ENCODE data around the gene RPS21. TPM values are rescaled to one million over a fixed set of nuclear protein-coding genes. Genes with fewer than 3 reads are reported as not detected.
A peak's percentile ranks its signal among the peaks of the same experiment; 100 is the strongest.

Gene RPS21
- total and polyA plus RNA-seq, 8 donors: 239 to 7,615 (median 2,549) TPM

- peaks cover 0 to 4% (median 0%) of the 10 kb centered on the region in 4 donors for H3K36me3 ChIP-seq
- TF ChIP-seq POLR2A (IDR thresholded peaks at IDR 0.05): no peak
- TF ChIP-seq, protein P1, sequence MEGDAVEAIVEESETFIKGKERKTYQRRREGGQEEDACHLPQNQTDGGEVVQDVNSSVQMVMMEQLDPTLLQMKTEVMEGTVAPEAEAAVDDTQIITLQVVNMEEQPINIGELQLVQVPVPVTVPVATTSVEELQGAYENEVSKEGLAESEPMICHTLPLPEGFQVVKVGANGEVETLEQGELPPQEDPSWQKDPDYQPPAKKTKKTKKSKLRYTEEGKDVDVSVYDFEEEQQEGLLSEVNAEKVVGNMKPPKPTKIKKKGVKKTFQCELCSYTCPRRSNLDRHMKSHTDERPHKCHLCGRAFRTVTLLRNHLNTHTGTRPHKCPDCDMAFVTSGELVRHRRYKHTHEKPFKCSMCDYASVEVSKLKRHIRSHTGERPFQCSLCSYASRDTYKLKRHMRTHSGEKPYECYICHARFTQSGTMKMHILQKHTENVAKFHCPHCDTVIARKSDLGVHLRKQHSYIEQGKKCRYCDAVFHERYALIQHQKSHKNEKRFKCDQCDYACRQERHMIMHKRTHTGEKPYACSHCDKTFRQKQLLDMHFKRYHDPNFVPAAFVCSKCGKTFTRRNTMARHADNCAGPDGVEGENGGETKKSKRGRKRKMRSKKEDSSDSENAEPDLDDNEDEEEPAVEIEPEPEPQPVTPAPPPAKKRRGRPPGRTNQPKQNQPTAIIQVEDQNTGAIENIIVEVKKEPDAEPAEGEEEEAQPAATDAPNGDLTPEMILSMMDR (IDR thresholded peaks at IDR 0.05): no peak
- no peak for TF ChIP-seq POLR2AphosphoS5 (IDR thresholded peaks at IDR 0.05)
- TF ChIP-seq EP300 (IDR thresholded peaks at IDR 0.05): no peak
- DNase-seq: peak; percentile 53 to 62
- 29 to 60% (median 41%) methylated on average over 8 to 15 of the region's 15 CpGs for WGBS, 5 donors
- no peaks in the 10 kb centered on the region for H3K9me3 ChIP-seq
- no peaks in the 10 kb centered on the region for H3K27me3 ChIP-seq
- H3K4me1 ChIP-seq: peaks cover 45 to 68% (median 59%) of the 10 kb centered on the region in 4 donors
- intact Hi-C loops (cut with DNase I; ENCODE audit: low total_unique reads): no loop called here
- H3K4me3 ChIP-seq: no peak overlapping the region
- peak overlapping the region in 3 of 5 donors; percentile 38 to 81 (median 78) for H3K27ac ChIP-seq
Measured at GRCh38 chr20:62377615-62378178, 9.2 kb upstream of the RPS21 start.

DNA sequence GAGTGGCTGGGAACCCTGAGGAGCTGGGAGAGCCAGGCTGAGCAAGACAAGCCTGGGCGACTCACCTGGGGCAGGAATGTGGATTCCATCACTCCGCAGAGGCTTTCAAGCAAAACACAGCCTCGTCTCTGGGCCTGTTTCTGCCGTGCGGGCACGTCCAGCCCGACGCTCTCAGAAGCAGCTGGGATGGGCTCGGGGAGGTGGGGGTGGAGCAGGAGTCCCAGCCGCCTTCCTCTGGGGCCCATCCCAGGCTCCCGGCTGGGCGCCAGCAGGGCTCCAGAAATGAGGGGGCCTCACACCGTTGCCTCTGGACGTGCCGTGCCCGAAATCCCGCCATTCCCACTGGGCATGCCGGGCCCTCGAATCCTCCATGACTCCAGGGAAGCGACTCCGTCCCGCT is 8.7 kb upstream of the RPS21 start:
- H3K4me3 ChIP-seq: no peak overlapping the region

GRCh38 chr20:62381202-62381797 is 5.6 kb upstream of the RPS21 start:
- 39 to 69% (median 67%) methylated on average over 11 to 16 of the region's 16 CpGs for WGBS, 5 donors
- H3K4me3 ChIP-seq: no peak overlapping the region
- DNase-seq: no peak
- TF ChIP-seq POLR2AphosphoS5 (IDR thresholded peaks at IDR 0.05) (peak in 1 of 3 donors; percentile 10), POLR2A (IDR thresholded peaks at IDR 0.05) (no peak), EP300 (IDR thresholded peaks at IDR 0.05) (no peak)
- TF ChIP-seq, protein P1 (IDR thresholded peaks at IDR 0.05): no peak
- H3K4me1 ChIP-seq: peaks cover 38 to 63% (median 52%) of the 10 kb centered on the region in 4 donors
- peak overlapping the region; percentile 13 to 76 (median 54) for H3K27ac ChIP-seq
- H3K9me3 ChIP-seq: no peaks in the 10 kb centered on the region
- intact Hi-C loops (cut with DNase I; ENCODE audit: low total_unique reads): loop anchor here (5.0 kb wide), 1 partner anchor 79 kb away; the partner anchor contains the start of gene ADRM1
- H3K27me3 ChIP-seq: no peaks in the 10 kb centered on the region
- H3K36me3 ChIP-seq: peaks cover 0 to 4% (median 0%) of the 10 kb centered on the region in 4 donors

More for the DNA sequence above, 8.7 kb upstream of the RPS21 start:
- Histone ChIP-seq H3K27ac (peak overlapping the region in 3 of 5 donors; percentile 38 to 81 (median 78)), H3K36me3 (peaks cover 0 to 4% (median 0%) of the 10 kb centered on the region in 4 donors), H3K4me1 (peaks cover 45 to 70% (median 61%) of the 10 kb centered on the region in 4 donors), H3K27me3 (no peaks in the 10 kb centered on the region), H3K9me3 (no peaks in the 10 kb centered on the region)
- 60 to 69% (median 68%) methylated on average over 9 to 22 of the region's 22 CpGs for WGBS, 5 donors
- TF ChIP-seq POLR2A (IDR thresholded peaks at IDR 0.05) (no peak), EP300 (IDR thresholded peaks at IDR 0.05) (no peak)
- intact Hi-C loops (cut with DNase I; ENCODE audit: low total_unique reads): no loop called here
- DNase-seq: peak in 1 of 2 donors; percentile 51

DNA sequence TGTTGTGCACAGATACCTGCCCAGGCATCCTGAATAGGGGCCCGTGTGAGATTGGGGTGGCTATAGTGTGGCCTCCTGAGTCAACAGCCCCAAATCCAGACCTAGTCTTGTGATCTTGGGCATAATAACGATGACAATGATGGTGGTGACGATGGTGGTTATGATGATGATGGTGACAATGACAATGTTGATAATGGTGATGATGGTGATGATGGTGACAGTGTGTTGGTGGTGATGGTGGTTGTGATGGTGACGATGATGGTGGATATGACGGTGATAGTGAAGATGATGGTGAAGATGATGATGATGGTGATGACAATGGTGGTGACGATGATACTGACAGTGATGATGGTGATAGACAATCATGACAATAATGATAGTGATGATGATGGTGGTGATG is 5.1 kb upstream of the RPS21 start:
- H3K9me3 ChIP-seq: no peaks in the 10 kb centered on the region
- no peak for DNase-seq
- no peak overlapping the region for H3K4me3 ChIP-seq
- 84 to 96% (median 92%) methylated on average over 6 of the region's 6 CpGs for WGBS, 5 donors
- peaks cover 0 to 4% (median 0%) of the 10 kb centered on the region in 4 donors for H3K36me3 ChIP-seq
- intact Hi-C loops (cut with DNase I; ENCODE audit: low total_unique reads): loop anchor here (5.0 kb wide), 1 partner anchor 80 kb away; the partner anchor contains the start of gene ADRM1
- H3K27me3 ChIP-seq: no peaks in the 10 kb centered on the region
- H3K27ac ChIP-seq: peak overlapping the region in 4 of 5 donors; percentile 53 to 76 (median 64)
- TF ChIP-seq, protein P1 (IDR thresholded peaks at IDR 0.05): no peak
- TF ChIP-seq POLR2AphosphoS5 (IDR thresholded peaks at IDR 0.05) (no peak), POLR2A (IDR thresholded peaks at IDR 0.05) (no peak), EP300 (IDR thresholded peaks at IDR 0.05) (no peak)
- peaks cover 34 to 59% (median 47%) of the 10 kb centered on the region in 4 donors for H3K4me1 ChIP-seq
